PC-3 (cell line): ENCODE results near the gene TP53I11. TPM values are rescaled to one million over a fixed set of nuclear protein-coding genes. Genes with fewer than 3 reads are reported as not detected.

Experiments used
- ATAC-seq: fragments of 200-7000 bp; cut with Tn5 transposase; 2 replicates; pipeline ENCODE4 v1.9.1; 2020; ENCODE audit warnings: mild to moderate bottlenecking, moderate library complexity
- BruUV-seq: library from RNA; stranded (reverse); fragments of 400-500 nt; replicated peaks from 2 replicates; lab custom pipeline; 2021; lab: Mats Ljungman, UMichigan
- CTCF ChIA-PET: fragments of 300-600 bp; sonication (Branson Sonifier 250); formaldehyde crosslinking; loops from one replicate; lab custom pipeline; 2022; ENCODE audit warnings: antibody characterized with exemption; lab: Charles Lee
- POLR2A ChIA-PET: fragments of 300-600 bp; sonication (Branson Sonifier 250); formaldehyde crosslinking; loops from one replicate; lab custom pipeline; 2022; ENCODE audit warnings: antibody characterized with exemption; ENCODE audit not compliant: unreplicated experiment; lab: Charles Lee
- DNase-seq: peaks from one replicate; pipeline ENCODE4 v3.0.0-alpha.2; 2015
- H2AFZ ChIP-seq: fragments of 300-600 bp; sonication (generic); 2 replicates; pipeline ENCODE4 v1.6.0; 2016; ENCODE audit warnings: antibody characterized with exemption, low read length
- H3F3A ChIP-seq: fragments of 300-600 bp; sonication (generic); one replicate; pipeline ENCODE4 v1.6.0; 2017; ENCODE audit warnings: antibody characterized with exemption, low read length, control low read depth, mild to moderate bottlenecking; ENCODE audit not compliant: unreplicated experiment
- H3K27ac ChIP-seq: fragments of 300-600 bp; sonication (generic); 2 replicates; pipeline ENCODE4 v1.5.1; 2016; ENCODE audit warnings: mild to moderate bottlenecking, low read length
- H3K27me3 ChIP-seq: fragments of 300-600 bp; sonication (generic); 2 replicates; pipeline ENCODE4 v1.6.1; 2016; ENCODE audit warnings: low read length, mixed read lengths
- H3K36me3 ChIP-seq: fragments of 300-600 bp; sonication (generic); 2 replicates; pipeline ENCODE4 v1.6.1; 2016; ENCODE audit warnings: low read depth, mixed run types, low read length, mixed read lengths
- H3K4me1 ChIP-seq: fragments of 300-600 bp; sonication (generic); 2 replicates; pipeline ENCODE4 v1.5.1; 2016; ENCODE audit warnings: low read length; ENCODE audit not compliant: insufficient read depth
- H3K4me2 ChIP-seq: fragments of 300-600 bp; sonication (generic); 2 replicates; pipeline ENCODE4 v1.6.0; 2016; ENCODE audit warnings: low read length
- H3K4me3 ChIP-seq: fragments of 300-600 bp; sonication (generic); 2 replicates; pipeline ENCODE4 v1.5.1; 2016; ENCODE audit warnings: mild to moderate bottlenecking, low read length, mixed read lengths
- H3K79me2 ChIP-seq: fragments of 300-600 bp; sonication (generic); 2 replicates; pipeline ENCODE4 v1.6.1; 2017; ENCODE audit warnings: low read length, mixed read lengths
- H3K9ac ChIP-seq: fragments of 300-600 bp; sonication (generic); 2 replicates; pipeline ENCODE4 v1.6.0; 2016; ENCODE audit warnings: mild to moderate bottlenecking, low read length
- H3K9me2 ChIP-seq: fragments of 300-600 bp; sonication (generic); replicated peaks from 2 replicates; pipeline ENCODE4 v1.6.1; 2016; ENCODE audit warnings: mixed run types, low read length, mixed read lengths
- H3K9me3 ChIP-seq: fragments of 300-600 bp; sonication (generic); 2 replicates; pipeline ENCODE4 v1.6.1; 2016; ENCODE audit warnings: low read length, mixed read lengths
- H4K20me1 ChIP-seq: fragments of 300-600 bp; sonication (generic); 2 replicates; pipeline ENCODE4 v1.6.1; 2016; ENCODE audit warnings: low read length, mixed read lengths
- EZH2 ChIP-seq: fragments of 300-600 bp; sonication (generic); IDR thresholded peaks from one replicate; pipeline ENCODE4 v1.6.1; 2017; ENCODE audit warnings: antibody characterized with exemption, mild to moderate bottlenecking, low read length; ENCODE audit not compliant: unreplicated experiment
- EZH2phosphoT487 ChIP-seq: fragments of 300-600 bp; sonication (generic); IDR thresholded peaks from 2 replicates; pipeline ENCODE4 v1.6.1; 2018; ENCODE audit warnings: mild to moderate bottlenecking, antibody characterized with exemption, low read length, borderline replicate concordance
- intact Hi-C: fragments of 100-400 bp; cut with micrococcal nuclease; formaldehyde crosslinking; loops from 2 replicates; pipeline ENCODE4 v1.9.0; 2023
- total RNA-seq: library from RNA; depleted of rRNA; stranded (reverse); fragments of >200 nt; gene quantifications from 2 replicates; pipeline ENCODE4 v1.2.3, GENCODE V29; 2014
- TF ChIP-seq, protein P1 (sequence below): fragments of 300-600 bp; sonication (generic); conservative IDR thresholded peaks from 2 replicates; pipeline ENCODE4 v1.5.1; 2017; ENCODE audit warnings: antibody characterized with exemption, low read depth, mild to moderate bottlenecking, low read length

The TP53I11 gene
- total RNA-seq, 1 experiment from 2014 or later, result 30.8 TPM

DNA sequence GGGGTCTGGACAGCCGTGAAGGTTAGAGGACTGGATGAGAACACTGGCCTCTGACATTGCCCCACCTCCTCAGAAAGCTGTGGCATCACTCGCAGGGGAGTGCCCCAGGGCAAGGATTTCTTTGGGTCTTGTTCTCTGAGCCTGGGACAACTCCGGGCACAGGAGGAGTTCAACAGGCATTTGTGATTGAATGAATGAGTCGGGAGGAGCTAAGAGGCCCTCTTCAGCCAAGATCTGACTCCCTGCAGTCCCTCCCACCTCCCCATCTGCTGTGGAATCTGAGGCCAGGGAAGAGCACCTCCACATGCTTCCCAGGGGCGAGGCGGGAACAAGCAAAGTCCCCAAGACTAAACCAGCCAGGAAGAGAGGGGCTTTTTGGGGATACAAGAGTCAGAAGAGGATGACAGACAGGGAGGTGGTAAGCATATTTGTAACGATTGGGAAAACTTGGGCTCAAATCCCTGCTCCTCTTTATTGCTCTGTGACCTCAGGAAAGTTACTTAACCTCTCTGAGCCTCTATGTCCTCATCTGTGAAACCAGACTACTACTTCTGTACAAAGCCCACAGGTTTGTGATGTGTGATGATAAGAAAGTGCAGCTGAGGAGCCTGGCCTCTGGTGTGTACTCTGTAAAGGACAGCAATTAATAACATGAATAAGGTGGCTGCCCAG lies 6.4 kb downstream of the TP53I11 start:
- CTCF ChIA-PET, result no interaction called here
- no peak for DNase-seq
- POLR2A ChIA-PET, result no interaction called here
- Histone ChIP-seq H3K9me3 (no peaks in the 10 kb centered on the region), H3K4me1 (peaks cover 12% of the 10 kb centered on the region), H2AFZ (no peak overlapping the region), H3K79me2 (peaks cover 9% of the 10 kb centered on the region), H3K27me3 (no peaks in the 10 kb centered on the region), H3K9ac (no peak overlapping the region), H3K27ac (no peak overlapping the region), H3F3A (no peaks in the 10 kb centered on the region), H3K36me3 (no peaks in the 10 kb centered on the region), H3K4me3 (no peak overlapping the region), H4K20me1 (no peaks in the 10 kb centered on the region), H3K4me2 (no peak overlapping the region), H3K9me2 (no peaks in the 10 kb centered on the region)
- ATAC-seq, result no peak
- intact Hi-C loops, result no loop called here
- no TSS peak for BruUV-seq
- TF ChIP-seq EZH2 (no peak), EZH2phosphoT487 (no peak)
- TF ChIP-seq, protein P1, sequence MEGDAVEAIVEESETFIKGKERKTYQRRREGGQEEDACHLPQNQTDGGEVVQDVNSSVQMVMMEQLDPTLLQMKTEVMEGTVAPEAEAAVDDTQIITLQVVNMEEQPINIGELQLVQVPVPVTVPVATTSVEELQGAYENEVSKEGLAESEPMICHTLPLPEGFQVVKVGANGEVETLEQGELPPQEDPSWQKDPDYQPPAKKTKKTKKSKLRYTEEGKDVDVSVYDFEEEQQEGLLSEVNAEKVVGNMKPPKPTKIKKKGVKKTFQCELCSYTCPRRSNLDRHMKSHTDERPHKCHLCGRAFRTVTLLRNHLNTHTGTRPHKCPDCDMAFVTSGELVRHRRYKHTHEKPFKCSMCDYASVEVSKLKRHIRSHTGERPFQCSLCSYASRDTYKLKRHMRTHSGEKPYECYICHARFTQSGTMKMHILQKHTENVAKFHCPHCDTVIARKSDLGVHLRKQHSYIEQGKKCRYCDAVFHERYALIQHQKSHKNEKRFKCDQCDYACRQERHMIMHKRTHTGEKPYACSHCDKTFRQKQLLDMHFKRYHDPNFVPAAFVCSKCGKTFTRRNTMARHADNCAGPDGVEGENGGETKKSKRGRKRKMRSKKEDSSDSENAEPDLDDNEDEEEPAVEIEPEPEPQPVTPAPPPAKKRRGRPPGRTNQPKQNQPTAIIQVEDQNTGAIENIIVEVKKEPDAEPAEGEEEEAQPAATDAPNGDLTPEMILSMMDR, result no peak

DNA sequence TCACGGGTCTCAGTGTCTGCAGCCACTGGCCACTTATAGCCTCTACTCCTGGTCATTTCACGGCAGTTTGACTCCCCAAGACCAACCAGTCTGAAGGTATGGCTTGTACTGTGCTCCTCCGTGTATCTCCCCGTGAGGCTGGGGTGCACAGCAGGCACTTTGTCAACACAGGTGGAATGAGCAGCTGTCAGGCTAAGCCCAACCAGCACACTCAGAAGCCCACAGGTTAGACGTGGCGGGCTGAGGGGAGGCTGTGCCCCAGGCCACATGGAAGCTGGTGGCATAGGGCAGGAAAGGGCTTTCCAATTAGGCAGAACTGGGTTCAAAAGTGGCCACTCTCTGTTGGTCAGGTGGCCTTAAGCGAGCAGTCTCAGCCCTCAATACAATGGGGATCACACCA lies 7.0 kb downstream of the TP53I11 start:
- ATAC-seq (no peak), DNase-seq (no peak)
- H3K4me3 ChIP-seq, result no peak overlapping the region
- ChIA-PET POLR2A (no interaction called here), CTCF (no interaction called here)
- H3K36me3 ChIP-seq, result no peaks in the 10 kb centered on the region
- BruUV-seq, result no TSS peak
- H3K27ac ChIP-seq, result no peak overlapping the region
- no peaks in the 10 kb centered on the region for H4K20me1 ChIP-seq
- H3K9ac ChIP-seq, result no peak overlapping the region
- no peaks in the 10 kb centered on the region for H3F3A ChIP-seq
- H3K9me2 ChIP-seq, result no peaks in the 10 kb centered on the region
- intact Hi-C loops, result no loop called here
- no peaks in the 10 kb centered on the region for H3K9me3 ChIP-seq
- peaks cover 6% of the 10 kb centered on the region for H3K79me2 ChIP-seq
- H3K4me2 ChIP-seq, result no peak overlapping the region
- H2AFZ ChIP-seq, result no peak overlapping the region
- H3K4me1 ChIP-seq, result peaks cover 12% of the 10 kb centered on the region
- H3K27me3 ChIP-seq, result no peaks in the 10 kb centered on the region
- TF ChIP-seq EZH2 (no peak), EZH2phosphoT487 (no peak)
- TF ChIP-seq, protein P1, result no peak

DNA sequence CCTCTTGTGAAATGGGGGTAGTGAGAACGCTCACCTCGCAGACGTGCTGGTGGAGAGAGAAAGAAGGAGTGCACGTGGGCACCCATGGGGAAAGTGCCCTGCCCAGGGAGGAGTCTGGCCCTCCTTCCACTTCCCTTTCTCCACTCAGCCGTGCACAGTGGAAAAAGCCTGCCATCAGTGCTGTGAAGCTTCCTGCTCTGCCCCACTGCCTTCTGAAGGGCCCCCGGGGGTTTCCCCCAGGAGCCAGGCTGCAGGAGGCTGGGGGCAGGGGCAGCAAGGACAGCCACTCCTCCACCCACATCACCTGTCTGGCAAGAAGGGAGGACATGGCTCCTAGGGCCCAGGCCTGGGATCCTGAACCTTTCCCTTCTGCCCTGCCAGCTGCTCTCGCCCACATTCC lies 7.6 kb downstream of the TP53I11 start:
- no peak overlapping the region for H3K4me2 ChIP-seq
- ATAC-seq (no peak), DNase-seq (no peak)
- BruUV-seq, result no TSS peak
- H3K9me2 ChIP-seq, result no peaks in the 10 kb centered on the region
- H4K20me1 ChIP-seq, result no peaks in the 10 kb centered on the region
- TF ChIP-seq EZH2phosphoT487 (no peak), EZH2 (no peak)
- TF ChIP-seq, protein P1, result no peak
- 0 out of 2 replicates have a peak, but pooled peaks cover under 1% of the 10 kb centered on the region for H3K79me2 ChIP-seq
- POLR2A ChIA-PET, result no interaction called here
- no peak overlapping the region for H3K9ac ChIP-seq
- H3K27ac ChIP-seq, result no peak overlapping the region
- H3F3A ChIP-seq, result no peaks in the 10 kb centered on the region
- H3K4me3 ChIP-seq, result no peak overlapping the region
- H3K9me3 ChIP-seq, result no peaks in the 10 kb centered on the region
- H3K27me3 ChIP-seq, result no peaks in the 10 kb centered on the region
- peaks cover 12% of the 10 kb centered on the region for H3K4me1 ChIP-seq
- no peak overlapping the region for H2AFZ ChIP-seq
- H3K36me3 ChIP-seq, result no peaks in the 10 kb centered on the region
- intact Hi-C loops, result no loop called here
- CTCF ChIA-PET, result no interaction called here
